HL-60 (cell line): ENCODE measurements around the gene SLC6A6.

Experiments
- CTCF ChIP-seq: IDR thresholded peaks from one replicate; pipeline ENCODE4 v1.5.1; 2011; ENCODE audit warnings: low read length, control low read depth, inconsistent platforms; ENCODE audit not compliant: insufficient read depth
- POLR2AphosphoS5 ChIP-seq: IDR thresholded peaks from 2 replicates; pipeline ENCODE4 v1.6.1; 2012; ENCODE audit warnings: low read depth
- REST ChIP-seq: IDR thresholded peaks from 2 replicates; pipeline ENCODE4 v1.6.1; 2012; ENCODE audit warnings: low read depth; ENCODE audit not compliant: insufficient replicate concordance

- TF ChIP-seq CTCF, result no peak
- peak; percentile 60 for TF ChIP-seq REST
- TF ChIP-seq POLR2AphosphoS5, result 0 out of 2 replicates have a peak, but pooled peaks have one; percentile 0
Observed at GRCh38 chr3:14397940-14398796, 4.2 kb upstream of the SLC6A6 start.
